ENCODE measurements around the gene MANBA.

The MANBA gene

DNA sequence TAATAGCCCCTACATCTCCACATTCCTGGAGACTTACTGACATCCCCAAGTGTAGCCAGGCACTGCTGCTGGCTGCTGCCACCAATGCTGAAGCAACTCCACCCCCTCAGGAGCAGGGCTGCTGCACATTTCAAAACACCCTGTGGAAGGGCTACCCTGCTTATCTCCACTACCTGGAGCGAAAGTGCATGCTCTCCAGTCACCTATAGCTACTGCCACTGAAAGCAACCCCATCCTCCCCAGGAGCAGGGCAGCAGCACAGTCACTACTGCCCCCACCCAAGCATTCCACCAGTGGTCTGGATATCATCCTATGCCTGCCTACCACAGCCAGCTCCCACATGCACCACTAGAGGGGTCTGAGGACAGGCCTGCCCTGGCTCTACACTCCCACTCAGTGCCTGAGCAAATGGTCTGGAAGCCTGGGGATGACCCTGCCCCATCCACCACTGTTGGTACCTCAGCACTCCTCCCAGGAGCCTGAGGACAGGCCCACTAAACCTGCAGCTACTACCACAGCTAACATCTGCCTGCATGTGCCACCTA is 55.3 kb downstream of the MANBA start:
- no peak overlapping the region for H3K27ac ChIP-seq
- TF ChIP-seq, protein P1, sequence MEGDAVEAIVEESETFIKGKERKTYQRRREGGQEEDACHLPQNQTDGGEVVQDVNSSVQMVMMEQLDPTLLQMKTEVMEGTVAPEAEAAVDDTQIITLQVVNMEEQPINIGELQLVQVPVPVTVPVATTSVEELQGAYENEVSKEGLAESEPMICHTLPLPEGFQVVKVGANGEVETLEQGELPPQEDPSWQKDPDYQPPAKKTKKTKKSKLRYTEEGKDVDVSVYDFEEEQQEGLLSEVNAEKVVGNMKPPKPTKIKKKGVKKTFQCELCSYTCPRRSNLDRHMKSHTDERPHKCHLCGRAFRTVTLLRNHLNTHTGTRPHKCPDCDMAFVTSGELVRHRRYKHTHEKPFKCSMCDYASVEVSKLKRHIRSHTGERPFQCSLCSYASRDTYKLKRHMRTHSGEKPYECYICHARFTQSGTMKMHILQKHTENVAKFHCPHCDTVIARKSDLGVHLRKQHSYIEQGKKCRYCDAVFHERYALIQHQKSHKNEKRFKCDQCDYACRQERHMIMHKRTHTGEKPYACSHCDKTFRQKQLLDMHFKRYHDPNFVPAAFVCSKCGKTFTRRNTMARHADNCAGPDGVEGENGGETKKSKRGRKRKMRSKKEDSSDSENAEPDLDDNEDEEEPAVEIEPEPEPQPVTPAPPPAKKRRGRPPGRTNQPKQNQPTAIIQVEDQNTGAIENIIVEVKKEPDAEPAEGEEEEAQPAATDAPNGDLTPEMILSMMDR (IDR thresholded peaks at IDR 0.05) = no peak
- no peak for TF ChIP-seq ZFX (IDR thresholded peaks at IDR 0.05; ENCODE audit: borderline replicate concordance)

DNA sequence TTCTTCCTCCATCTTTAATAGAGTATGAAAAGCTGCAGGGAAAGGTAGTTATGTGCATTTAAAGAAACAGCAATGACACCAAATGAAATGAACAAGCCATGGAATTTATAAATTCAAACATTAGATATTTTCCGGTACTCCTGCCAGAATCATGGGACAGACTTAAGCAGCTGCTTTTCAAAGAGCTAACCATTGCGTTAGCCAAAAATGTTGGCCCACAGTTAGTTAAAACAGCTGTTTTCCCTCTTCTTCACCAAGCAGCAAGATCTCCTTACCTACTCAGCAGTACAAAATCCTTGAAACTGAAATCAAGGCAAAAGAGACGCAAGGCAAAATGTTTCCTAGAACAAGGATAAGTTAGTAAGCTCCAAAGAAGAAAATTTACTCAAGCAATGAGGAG is 64.0 kb downstream of the MANBA start:
- TF ChIP-seq ZFX (IDR thresholded peaks at IDR 0.05; ENCODE audit: borderline replicate concordance) = no peak
- TF ChIP-seq, protein P1 (IDR thresholded peaks at IDR 0.05) = no peak
- no peak overlapping the region for H3K27ac ChIP-seq

DNA sequence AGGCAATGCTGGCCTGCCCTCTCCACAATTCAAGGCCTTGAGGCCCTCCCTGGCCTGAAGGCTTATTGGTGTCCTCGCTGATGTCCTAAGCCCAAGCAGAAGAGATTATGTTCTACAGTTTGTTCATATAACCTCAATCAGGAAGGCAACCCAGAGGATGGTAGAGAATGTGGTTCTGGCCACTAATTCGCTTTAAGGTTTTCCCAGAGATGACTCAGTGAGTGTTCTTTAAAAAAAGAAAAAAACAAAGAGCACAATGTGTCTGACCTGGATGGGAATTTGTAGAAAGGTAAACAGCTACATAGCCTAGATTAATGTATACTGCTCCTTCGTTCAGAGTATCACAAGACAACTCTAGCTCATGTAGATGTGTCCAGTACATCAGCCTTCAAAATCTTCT is 66.0 kb downstream of the MANBA start:
- no peak for TF ChIP-seq ZFX (IDR thresholded peaks at IDR 0.05; ENCODE audit: borderline replicate concordance)
- TF ChIP-seq, protein P1 (IDR thresholded peaks at IDR 0.05) = no peak
- no peak overlapping the region for H3K27ac ChIP-seq

DNA sequence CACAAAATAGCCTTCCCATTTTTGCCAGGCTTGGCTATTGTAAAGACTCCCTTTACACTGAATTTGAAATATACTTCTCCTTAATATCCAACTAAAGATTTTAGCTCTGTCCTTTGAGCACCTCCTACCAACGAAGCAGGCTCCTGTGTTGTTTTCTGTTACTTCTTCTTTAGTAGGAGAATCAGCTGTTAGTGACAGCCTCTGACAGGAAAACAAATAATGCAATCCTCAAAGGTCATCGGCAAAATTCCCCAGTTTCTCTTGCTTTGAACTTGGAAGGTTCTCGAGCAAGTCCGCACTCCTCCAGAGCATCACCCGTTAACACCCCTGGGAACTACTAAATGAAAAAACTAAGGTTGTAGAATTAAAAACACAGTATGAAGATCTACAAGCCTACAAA is 66.9 kb downstream of the MANBA start:
- no peak overlapping the region for H3K27ac ChIP-seq
- TF ChIP-seq, protein P1 (IDR thresholded peaks at IDR 0.05) = no peak
- TF ChIP-seq ZFX (IDR thresholded peaks at IDR 0.05; ENCODE audit: borderline replicate concordance) = no peak

DNA sequence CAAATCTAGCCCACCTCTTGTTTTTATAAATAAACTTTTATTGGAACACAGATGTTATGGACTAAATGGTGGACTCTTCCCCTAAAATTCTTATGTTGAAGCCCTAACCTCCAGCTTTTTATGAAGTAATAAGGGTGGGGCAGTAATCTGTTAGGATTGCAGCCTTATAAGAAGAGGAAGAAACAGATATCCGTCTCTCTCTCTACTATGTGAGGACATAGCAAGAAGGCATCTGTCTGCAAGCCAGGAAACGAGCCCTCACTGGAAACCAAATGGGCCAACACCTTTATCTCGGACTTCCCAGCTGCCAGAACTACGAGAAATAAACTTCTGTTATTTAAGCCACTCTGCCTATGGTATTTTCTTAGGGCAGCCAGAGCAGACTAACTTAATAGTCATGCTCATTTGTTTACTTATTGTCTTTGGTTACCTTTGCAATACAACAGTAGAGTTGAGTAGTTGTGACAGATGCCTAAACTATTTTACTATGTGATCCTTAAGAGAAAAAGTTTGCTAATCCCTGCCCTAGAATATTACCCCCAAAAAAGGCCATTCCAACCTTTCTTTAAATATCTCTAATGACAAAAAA is 67.4 kb downstream of the MANBA start:
- no peak overlapping the region for H3K27ac ChIP-seq
- TF ChIP-seq ZFX (IDR thresholded peaks at IDR 0.05; ENCODE audit: borderline replicate concordance) = no peak
- TF ChIP-seq, protein P1 (IDR thresholded peaks at IDR 0.05) = no peak

DNA sequence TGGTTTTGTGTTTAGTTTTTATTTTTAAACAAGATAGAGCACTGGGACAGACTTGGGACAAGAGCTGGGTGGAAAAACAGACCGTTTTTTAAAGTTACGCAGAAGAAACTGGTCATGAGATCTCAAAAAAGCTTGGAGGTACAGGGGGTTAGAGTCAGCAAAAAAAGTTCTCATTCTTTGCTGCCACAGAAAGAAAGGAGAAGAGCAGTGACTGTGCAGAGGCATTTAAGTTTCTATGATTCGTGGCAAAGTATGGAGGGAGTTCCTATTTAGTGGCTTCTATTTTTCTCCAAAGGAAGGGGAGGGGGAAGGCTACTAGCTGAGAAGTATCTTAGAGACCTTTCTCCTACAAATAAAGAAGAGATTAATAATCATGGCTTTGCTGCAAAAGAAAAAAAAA is 68.3 kb downstream of the MANBA start:
- H3K27ac ChIP-seq = no peak overlapping the region
- TF ChIP-seq, protein P1 (IDR thresholded peaks at IDR 0.05) = no peak
- no peak for TF ChIP-seq ZFX (IDR thresholded peaks at IDR 0.05; ENCODE audit: borderline replicate concordance)

DNA sequence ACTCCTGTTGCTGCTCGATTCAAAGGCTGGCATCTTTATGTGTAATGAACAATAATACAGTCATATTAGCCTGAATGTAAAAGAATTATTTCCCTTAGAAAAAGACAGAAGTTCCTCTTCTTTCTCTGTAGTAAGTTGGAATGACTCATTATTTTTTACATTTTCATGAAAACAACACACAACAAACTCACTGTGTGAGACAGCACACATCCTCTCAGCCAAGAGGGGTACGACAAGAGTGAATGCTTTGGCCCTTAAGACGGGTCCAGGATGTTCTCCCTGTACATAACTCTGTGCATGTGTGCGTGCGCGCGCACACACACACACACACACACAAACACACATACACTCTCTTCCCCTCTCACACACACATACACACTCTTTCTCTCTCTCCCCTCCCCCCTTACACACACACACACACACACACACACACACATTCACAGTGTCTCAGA is 72.8 kb downstream of the MANBA start:
- TF ChIP-seq, protein P1 (IDR thresholded peaks at IDR 0.05) = no peak
- no peak for TF ChIP-seq ZFX (IDR thresholded peaks at IDR 0.05; ENCODE audit: borderline replicate concordance)
- no peak overlapping the region for H3K27ac ChIP-seq

Data from 22Rv1 (cell line).